Measurements from ENCODE around the gene DCXR.

The DCXR gene

DNA sequence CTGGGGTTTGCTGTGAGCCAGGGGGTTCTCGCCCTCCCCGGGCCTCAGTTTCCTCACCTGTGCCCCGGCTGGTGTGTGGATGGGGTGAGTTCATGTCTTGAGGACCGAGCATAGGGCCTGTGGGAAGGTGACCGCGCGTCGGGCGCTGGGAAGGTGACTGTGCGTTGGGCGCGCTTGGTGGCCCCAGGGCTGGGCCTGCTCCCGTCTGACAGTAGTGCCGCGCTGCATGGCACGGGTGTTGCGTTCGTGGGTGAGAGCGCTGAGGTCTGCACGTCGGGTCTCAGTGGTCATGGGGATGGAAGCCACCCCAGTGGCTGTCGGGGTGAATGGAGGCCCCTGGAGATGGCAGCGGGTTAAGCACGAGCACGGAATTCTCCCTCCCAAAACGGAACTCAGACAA lies 50.9 kb downstream of the DCXR start:
- DNase-seq (ENCODE audit: low read depth, low spot score), result no peak
- Histone ChIP-seq H3K4me1 (ENCODE audit: control insufficient read depth, insufficient read depth, low read length) (peaks cover 4% of the 10 kb centered on the region), H3K9me3 (ENCODE audit: control insufficient read depth, insufficient read depth, low read length) (no peaks in the 10 kb centered on the region), H3K27me3 (ENCODE audit: control insufficient read depth, insufficient read depth, low read length) (no peaks in the 10 kb centered on the region), H3K4me3 (ENCODE audit: low read length) (no peak overlapping the region), H3K36me3 (ENCODE audit: control insufficient read depth, insufficient read depth, low read length) (peaks cover 24% of the 10 kb centered on the region), H3K27ac (ENCODE audit: low read length) (no peak overlapping the region)
- WGBS (ENCODE audit: insufficient coverage, insufficient read length), result no CpG with 5 or more reads among the region's 26 CpGs

Measured in iPS DF 6.9 (cell line).